ENCODE data around the gene TMPRSS6.

GRCh38 chr22:37045958-37046357 is 63.6 kb downstream of the TMPRSS6 start:
- no peak for TF ChIP-seq POLR2A (IDR thresholded peaks at IDR 0.05)
- TF ChIP-seq CTCF (IDR thresholded peaks at IDR 0.05) = peak in 4 of 6 experiments; percentile 14 to 46 (median 28)

Data from esophagus squamous epithelium (tissue), 4 donors.